ENCODE measurements around the gene PFKFB4. TPM values are rescaled to one million over a fixed set of nuclear protein-coding genes. Genes with fewer than 3 reads are reported as not detected.

Gene PFKFB4
- total RNA-seq, 3 donors from 2014 or later (not counting 1 experiment from before 2014, with no cell fraction given) = 2.4 to 4.3 (median 3.6) TPM

GRCh38 chr3:48564667-48565066 lies 8.1 kb upstream of the PFKFB4 start:
- TF ChIP-seq, protein P1, sequence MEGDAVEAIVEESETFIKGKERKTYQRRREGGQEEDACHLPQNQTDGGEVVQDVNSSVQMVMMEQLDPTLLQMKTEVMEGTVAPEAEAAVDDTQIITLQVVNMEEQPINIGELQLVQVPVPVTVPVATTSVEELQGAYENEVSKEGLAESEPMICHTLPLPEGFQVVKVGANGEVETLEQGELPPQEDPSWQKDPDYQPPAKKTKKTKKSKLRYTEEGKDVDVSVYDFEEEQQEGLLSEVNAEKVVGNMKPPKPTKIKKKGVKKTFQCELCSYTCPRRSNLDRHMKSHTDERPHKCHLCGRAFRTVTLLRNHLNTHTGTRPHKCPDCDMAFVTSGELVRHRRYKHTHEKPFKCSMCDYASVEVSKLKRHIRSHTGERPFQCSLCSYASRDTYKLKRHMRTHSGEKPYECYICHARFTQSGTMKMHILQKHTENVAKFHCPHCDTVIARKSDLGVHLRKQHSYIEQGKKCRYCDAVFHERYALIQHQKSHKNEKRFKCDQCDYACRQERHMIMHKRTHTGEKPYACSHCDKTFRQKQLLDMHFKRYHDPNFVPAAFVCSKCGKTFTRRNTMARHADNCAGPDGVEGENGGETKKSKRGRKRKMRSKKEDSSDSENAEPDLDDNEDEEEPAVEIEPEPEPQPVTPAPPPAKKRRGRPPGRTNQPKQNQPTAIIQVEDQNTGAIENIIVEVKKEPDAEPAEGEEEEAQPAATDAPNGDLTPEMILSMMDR (IDR thresholded peaks at IDR 0.05) = no peak
- Mint-ChIP-seq H3K27me3 (ENCODE audit: low read depth in 2 of 2) (no peaks in the 10 kb centered on the region), H3K9me3 (no peaks in the 10 kb centered on the region), H3K4me1 (peaks cover 14 to 42% of the 10 kb centered on the region in 2 donors), H3K36me3 (no peaks in the 10 kb centered on the region), H3K4me3 (no peak overlapping the region), H3K27ac (peak overlapping the region in 1 of 2 donors; percentile 94)
- Histone ChIP-seq H3K36me3 (ENCODE audit: control insufficient read depth, insufficient read depth, low read length) (no peaks in the 10 kb centered on the region), H3K4me1 (ENCODE audit: control insufficient read depth, insufficient read depth, low read length) (peaks cover 46% of the 10 kb centered on the region), H3K4me3 (ENCODE audit: low read length) (no peak overlapping the region), H3K27me3 (ENCODE audit: control insufficient read depth, insufficient read depth, low read length) (no peaks in the 10 kb centered on the region), H3K27ac (ENCODE audit: low read length) (no peak overlapping the region), H3K9me3 (ENCODE audit: control insufficient read depth, insufficient read depth, low read length) (no peaks in the 10 kb centered on the region)
- intact Hi-C loops (cut with micrococcal nuclease) = loop anchor here (2.0 kb wide), 1 partner anchor 44 kb away; the partner anchor contains the start of gene UQCRC1
- DNase-seq = no peak
- no peak for ATAC-seq
- 96% methylated on average over 11 of the region's 11 CpGs for WGBS (ENCODE audit: insufficient coverage)

DNA sequence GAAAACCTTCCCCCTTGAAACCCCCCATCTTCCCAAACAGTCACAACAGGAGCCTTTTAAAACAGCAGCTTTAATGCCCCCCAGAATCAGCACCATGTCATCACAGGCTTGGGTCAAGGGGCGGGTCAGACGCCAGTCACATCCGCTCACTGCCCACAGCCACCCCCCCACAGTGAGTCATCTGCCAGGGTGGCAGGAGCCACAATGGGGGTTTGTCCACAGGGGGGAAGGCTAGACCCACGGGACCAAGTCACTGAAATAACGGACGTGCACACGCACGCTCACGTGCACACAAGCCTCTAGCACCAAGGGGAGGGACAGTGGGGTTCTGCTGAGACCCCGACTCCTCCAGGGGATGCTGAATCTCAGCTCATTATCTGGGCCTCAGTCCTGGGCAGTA lies 7.4 kb upstream of the PFKFB4 start:
- H3K27me3 ChIP-seq (ENCODE audit: control insufficient read depth, insufficient read depth, low read length) = no peaks in the 10 kb centered on the region
- H3K27me3 Mint-ChIP-seq (ENCODE audit: low read depth in 2 of 2) = no peaks in the 10 kb centered on the region
- peaks cover 15 to 47% of the 10 kb centered on the region in 2 donors for H3K4me1 Mint-ChIP-seq
- peak overlapping the region; percentile 47 for H3K27ac ChIP-seq (ENCODE audit: low read length)
- WGBS (ENCODE audit: insufficient coverage) = 54% methylated on average over 10 of the region's 10 CpGs
- peak overlapping the region; percentile 20 to 94 for H3K27ac Mint-ChIP-seq
- TF ChIP-seq, protein P1 (IDR thresholded peaks at IDR 0.05) = no peak
- H3K9me3 Mint-ChIP-seq = no peaks in the 10 kb centered on the region
- no peaks in the 10 kb centered on the region for H3K36me3 Mint-ChIP-seq
- H3K4me1 ChIP-seq (ENCODE audit: control insufficient read depth, insufficient read depth, low read length) = peaks cover 53% of the 10 kb centered on the region
- no peaks in the 10 kb centered on the region for H3K9me3 ChIP-seq (ENCODE audit: control insufficient read depth, insufficient read depth, low read length)
- H3K4me3 ChIP-seq (ENCODE audit: low read length) = no peak overlapping the region
- intact Hi-C loops (cut with micrococcal nuclease) = loop anchor here (2.0 kb wide), 1 partner anchor 45 kb away; the partner anchor contains the start of gene UQCRC1
- no peaks in the 10 kb centered on the region for H3K36me3 ChIP-seq (ENCODE audit: control insufficient read depth, insufficient read depth, low read length)
- H3K4me3 Mint-ChIP-seq = peak overlapping the region; percentile 65
- peak; percentile 59 to 80 for DNase-seq
- peak; percentile 92 to 96 (median 95) for ATAC-seq

DNA sequence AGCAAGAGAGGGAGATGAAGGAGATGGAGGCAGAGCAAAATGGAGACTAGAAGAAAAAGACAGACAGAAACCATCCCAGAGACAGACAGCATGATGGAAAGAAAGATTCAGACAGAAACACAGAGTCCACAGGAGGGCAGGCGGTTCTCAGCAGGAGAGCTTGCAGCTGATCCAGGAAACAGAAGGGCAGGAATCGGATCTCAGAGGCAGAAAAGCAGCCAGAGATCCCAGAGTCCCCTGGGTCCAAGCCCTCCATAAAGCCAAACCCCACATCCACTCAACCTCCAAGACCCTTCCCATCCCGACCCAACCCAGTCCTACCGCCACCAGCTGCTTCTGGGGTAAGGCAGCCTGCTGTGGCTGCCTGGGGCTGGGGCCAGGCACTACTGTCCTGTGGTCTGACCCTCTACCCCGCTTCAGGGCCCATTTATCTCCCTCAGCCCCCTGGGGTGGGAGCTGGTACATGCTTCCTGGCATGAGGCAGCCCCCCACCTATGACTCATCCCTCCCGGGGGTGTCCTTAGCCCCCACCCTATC lies 6.8 kb upstream of the PFKFB4 start, which contains the start of gene UCN2:
Gene UCN2 (minus strand): TSS at position 400 of the 537 bp plus-strand sequence. CDS start 657 bp downstream, outside the sequence.
- Mint-ChIP-seq H3K27me3 (ENCODE audit: low read depth in 2 of 2) (no peaks in the 10 kb centered on the region), H3K9me3 (no peaks in the 10 kb centered on the region), H3K4me1 (peaks cover 21 to 52% of the 10 kb centered on the region in 2 donors), H3K27ac (peak within 1 kb of the TSS; percentile 20 to 94), H3K4me3 (peak within 1 kb of the TSS; percentile 65), H3K36me3 (no peaks in the 10 kb centered on the region)
- no peak for DNase-seq
- Histone ChIP-seq H3K4me1 (ENCODE audit: control insufficient read depth, insufficient read depth, low read length) (peaks cover 58% of the 10 kb centered on the region), H3K9me3 (ENCODE audit: control insufficient read depth, insufficient read depth, low read length) (no peaks in the 10 kb centered on the region), H3K36me3 (ENCODE audit: control insufficient read depth, insufficient read depth, low read length) (no peaks in the 10 kb centered on the region), H3K27ac (ENCODE audit: low read length) (peak within 1 kb of the TSS; percentile 47), H3K27me3 (ENCODE audit: control insufficient read depth, insufficient read depth, low read length) (no peaks in the 10 kb centered on the region), H3K4me3 (ENCODE audit: low read length) (no peak within 1 kb of the TSS)
- intact Hi-C loops (cut with micrococcal nuclease) = no loop called here
- TF ChIP-seq, protein P1 (IDR thresholded peaks at IDR 0.05) = no peak
- no peak for ATAC-seq
- WGBS (ENCODE audit: insufficient coverage) = 78% methylated on average over 6 of the region's 6 CpGs
